Mesendoderm (in vitro differentiated cells): ENCODE data around the gene PLEKHM1.
"Not testable (repeated sequence)": the region's sequence is repeated elsewhere in the genome, so short reads cannot be mapped to it uniquely, and the experiment has no call there.

Experiments
- DNase-seq: peaks from one replicate; pipeline ENCODE4 v3.0.0; 2013
- H2AK5ac ChIP-seq: 2 replicates; pipeline ENCODE4 v1.6.1; 2013; ENCODE audit warnings: low read length, inconsistent platforms
- H2BK120ac ChIP-seq: 2 replicates; pipeline ENCODE4 v1.6.1; 2013; ENCODE audit warnings: low read depth, mild to moderate bottlenecking, low read length, moderate library complexity, mixed read lengths
- H2BK15ac ChIP-seq: replicated peaks from 2 replicates; pipeline ENCODE4 v1.6.1; 2013; ENCODE audit warnings: low read depth, mild to moderate bottlenecking, moderate library complexity
- H2BK5ac ChIP-seq: 2 replicates; pipeline ENCODE4 v1.6.1; 2013; ENCODE audit warnings: low read length, inconsistent platforms
- H3K18ac ChIP-seq: 2 replicates; pipeline ENCODE4 v1.6.1; 2013; ENCODE audit warnings: mild to moderate bottlenecking, low read length, mixed read lengths
- H3K23ac ChIP-seq: one replicate; pipeline ENCODE4 v1.6.1; 2013; ENCODE audit warnings: low read length
- H3K27ac ChIP-seq: 2 replicates; pipeline ENCODE4 v1.5.1; 2013; ENCODE audit warnings: low read depth, mild to moderate bottlenecking, inconsistent platforms, low read length, moderate library complexity
- H3K27me3 ChIP-seq: 2 replicates; pipeline ENCODE4 v1.6.1; 2013; ENCODE audit warnings: low read length, control low read depth, mild to moderate bottlenecking, inconsistent platforms; ENCODE audit not compliant: insufficient read depth, poor library complexity
- H3K36me3 ChIP-seq: 2 replicates; pipeline ENCODE4 v1.6.1; 2013; ENCODE audit warnings: low read length, inconsistent platforms; ENCODE audit not compliant: control insufficient read depth, insufficient read depth
- H3K4ac ChIP-seq: one replicate; pipeline ENCODE4 v1.6.1; 2013; ENCODE audit warnings: low read depth, mild to moderate bottlenecking, low read length, moderate library complexity
- H3K4me1 ChIP-seq: 2 replicates; pipeline ENCODE4 v1.6.1; 2013; ENCODE audit warnings: low read depth, low read length, inconsistent platforms; ENCODE audit not compliant: control insufficient read depth
- H3K4me2 ChIP-seq: 2 replicates; pipeline ENCODE4 v1.6.1; 2013; ENCODE audit warnings: low read length
- H3K4me3 ChIP-seq: 2 replicates; pipeline ENCODE4 v1.5.1; 2013; ENCODE audit warnings: mild to moderate bottlenecking, low read length
- H3K56ac ChIP-seq: one replicate; pipeline ENCODE4 v1.6.1; 2013; ENCODE audit warnings: low read length
- H3K79me1 ChIP-seq: 2 replicates; pipeline ENCODE4 v1.6.1; 2013; ENCODE audit warnings: low read length, inconsistent platforms
- H3K79me2 ChIP-seq: 2 replicates; pipeline ENCODE4 v1.6.1; 2013; ENCODE audit warnings: mild to moderate bottlenecking, low read length; ENCODE audit not compliant: control insufficient read depth, insufficient read depth
- H3K9ac ChIP-seq: 2 replicates; pipeline ENCODE4 v1.6.1; 2013; ENCODE audit warnings: low read length, inconsistent platforms
- H4K5ac ChIP-seq: one replicate; pipeline ENCODE4 v1.6.1; 2013; ENCODE audit warnings: low read length
- H4K8ac ChIP-seq: one replicate; pipeline ENCODE4 v1.6.1; 2013; ENCODE audit warnings: low read depth, mild to moderate bottlenecking, control low read depth, low read length, moderate library complexity
- WGBS: extraction: QIAGEN DNeasy Blood & Tissue Kit; methylation state at CpG from one replicate; pipeline ENCODE4 v1.1.7; 2013; ENCODE audit warnings: low lambda C conversion rate, missing lambda C conversion rate; ENCODE audit not compliant: insufficient coverage; ENCODE audit errors: extremely low coverage; 5-methylcytosine and 5-hydroxymethylcytosine counted together

Gene PLEKHM1

GRCh38 chr17:45441526-45442310 lies 48.8 kb downstream of the PLEKHM1 start:
- Histone ChIP-seq H3K27ac (no peak overlapping the region), H3K4me2 (no peak overlapping the region), H2BK120ac (no peak overlapping the region), H3K79me1 (no peaks in the 10 kb centered on the region), H3K27me3 (no peaks in the 10 kb centered on the region), H3K4me1 (no peaks in the 10 kb centered on the region), H3K23ac (no peak overlapping the region), H3K4me3 (no peak overlapping the region), H3K56ac (no peak overlapping the region), H4K8ac (no peak overlapping the region), H3K9ac (no peak overlapping the region), H3K79me2 (no peaks in the 10 kb centered on the region), H2BK5ac (no peak overlapping the region), H3K36me3 (no peaks in the 10 kb centered on the region), H2AK5ac (no peak overlapping the region), H3K18ac (no peak overlapping the region), H4K5ac (no peak overlapping the region), H3K4ac (no peak overlapping the region), H2BK15ac (no peak overlapping the region)
- WGBS: no CpG with 5 or more reads among the region's 14 CpGs
- no peak for DNase-seq

- H3K4me2 ChIP-seq, H3K36me3 ChIP-seq, H3K79me1 ChIP-seq, H4K8ac ChIP-seq, H2BK15ac ChIP-seq, H3K18ac ChIP-seq, DNase-seq, H3K9ac ChIP-seq, H3K27me3 ChIP-seq, H3K27ac ChIP-seq, H3K4me3 ChIP-seq, H2BK120ac ChIP-seq, H3K4ac ChIP-seq, H3K23ac ChIP-seq, H3K79me2 ChIP-seq, H4K5ac ChIP-seq, H2AK5ac ChIP-seq, H2BK5ac ChIP-seq, H3K56ac ChIP-seq, H3K4me1 ChIP-seq: not testable (repeated sequence)
- WGBS: no CpG with 5 or more reads among the region's 7 CpGs
Measured at GRCh38 chr17:45440839-45441515, 49.5 kb downstream of the PLEKHM1 start.

- no peak overlapping the region for H2BK120ac ChIP-seq
- H2BK15ac ChIP-seq: no peak overlapping the region
- H3K4me2 ChIP-seq: no peak overlapping the region
- H3K36me3 ChIP-seq: no peaks in the 10 kb centered on the region
- no peak overlapping the region for H3K4ac ChIP-seq
- DNase-seq: peak; percentile 77
- no peaks in the 10 kb centered on the region for H3K79me2 ChIP-seq
- H2AK5ac ChIP-seq: no peak overlapping the region
- no peaks in the 10 kb centered on the region for H3K79me1 ChIP-seq
- no peak overlapping the region for H3K4me3 ChIP-seq
- no peak overlapping the region for H4K5ac ChIP-seq
- no peak overlapping the region for H3K18ac ChIP-seq
- no peak overlapping the region for H3K9ac ChIP-seq
- no peak overlapping the region for H4K8ac ChIP-seq
- H3K23ac ChIP-seq: no peak overlapping the region
- no peaks in the 10 kb centered on the region for H3K4me1 ChIP-seq
- no CpG with 5 or more reads among the region's 10 CpGs for WGBS
- H2BK5ac ChIP-seq: no peak overlapping the region
- no peak overlapping the region for H3K27ac ChIP-seq
- no peak overlapping the region for H3K56ac ChIP-seq
- H3K27me3 ChIP-seq: no peaks in the 10 kb centered on the region
Measured at GRCh38 chr17:45440161-45440778, 50.3 kb downstream of the PLEKHM1 start.

- H3K27ac ChIP-seq: no peak overlapping the region
- DNase-seq: no peak
Measured at GRCh38 chr17:45438931-45439610, 51.5 kb downstream of the PLEKHM1 start.

GRCh38 chr17:45437465-45438283 lies 52.8 kb downstream of the PLEKHM1 start:
- DNase-seq: no peak
- no peak overlapping the region for H3K4me3 ChIP-seq

More at GRCh38 chr17:45438931-45439610, 51.5 kb downstream of the PLEKHM1 start:
- Histone ChIP-seq H3K79me2 (no peaks in the 10 kb centered on the region), H3K23ac (no peak overlapping the region), H2BK15ac (no peak overlapping the region), H2BK120ac (no peak overlapping the region), H3K27me3 (no peaks in the 10 kb centered on the region), H4K5ac (no peak overlapping the region), H3K56ac (no peak overlapping the region), H4K8ac (no peak overlapping the region), H3K4me3 (no peak overlapping the region), H3K4ac (no peak overlapping the region), H3K36me3 (no peaks in the 10 kb centered on the region), H2AK5ac (no peak overlapping the region), H3K9ac (no peak overlapping the region), H2BK5ac (no peak overlapping the region), H3K18ac (no peak overlapping the region), H3K4me1 (no peaks in the 10 kb centered on the region), H3K4me2 (no peak overlapping the region), H3K79me1 (no peaks in the 10 kb centered on the region)
- WGBS: no CpG with 5 or more reads among the region's 11 CpGs

More at GRCh38 chr17:45437465-45438283, 52.8 kb downstream of the PLEKHM1 start:
- Histone ChIP-seq H3K18ac (no peak overlapping the region), H2BK5ac (no peak overlapping the region), H3K79me2 (no peaks in the 10 kb centered on the region), H2AK5ac (no peak overlapping the region), H3K4ac (no peak overlapping the region), H4K8ac (no peak overlapping the region), H3K27me3 (no peaks in the 10 kb centered on the region), H3K23ac (no peak overlapping the region), H3K56ac (peak overlapping the region; percentile 15), H3K36me3 (no peaks in the 10 kb centered on the region), H2BK120ac (no peak overlapping the region), H3K79me1 (no peaks in the 10 kb centered on the region), H3K27ac (no peak overlapping the region), H4K5ac (no peak overlapping the region), H2BK15ac (no peak overlapping the region), H3K4me1 (no peaks in the 10 kb centered on the region), H3K4me2 (no peak overlapping the region), H3K9ac (no peak overlapping the region)
- no CpG with 5 or more reads among the region's 30 CpGs for WGBS
